SJSA1 (cell line): Measurements from ENCODE around the gene SUPT6H. TPM values are rescaled to one million over a fixed set of nuclear protein-coding genes. Genes with fewer than 3 reads are reported as not detected.

Experiments
- DNase-seq, 2 experiments: peaks; one replicate each; pipeline ENCODE4 v3.0.0-alpha.2; 2015 to 2020; ENCODE audit warnings: low spot score in 2 of 2, low read depth in 1 of 2
- H3K27ac ChIP-seq: fragments of 250-450 bp; sonication (Bioruptor Pico); 2 replicates; pipeline ENCODE4 v1.5.1; 2020; ENCODE audit warnings: mild to moderate bottlenecking, moderate library complexity
- H3K27me3 ChIP-seq: fragments of 250-450 bp; sonication (Bioruptor Pico); replicated peaks from 2 replicates; pipeline ENCODE4 v1.5.1; 2020; ENCODE audit warnings: mild to moderate bottlenecking, moderate library complexity
- H3K36me3 ChIP-seq: fragments of 250-450 bp; sonication (Bioruptor Pico); 2 replicates; pipeline ENCODE4 v1.5.1; 2020; ENCODE audit warnings: mild to moderate bottlenecking
- H3K4me1 ChIP-seq: fragments of 250-450 bp; sonication (Bioruptor Pico); replicated peaks from 2 replicates; pipeline ENCODE4 v1.6.1; 2021; ENCODE audit warnings: mild to moderate bottlenecking
- H3K4me3 ChIP-seq: fragments of 250-450 bp; sonication (Bioruptor Pico); 2 replicates; pipeline ENCODE4 v1.5.1; 2020; ENCODE audit warnings: mild to moderate bottlenecking
- H3K9me3 ChIP-seq: fragments of 250-450 bp; sonication (Bioruptor Pico); replicated peaks from 2 replicates; pipeline ENCODE4 v1.5.1; 2020; ENCODE audit warnings: mild to moderate bottlenecking
- total RNA-seq: library from RNA; depleted of rRNA; stranded (reverse); fragments of >200 nt; shearing (Covaris generic); gene quantifications from 2 replicates; pipeline ENCODE4 v1.2.3, GENCODE V29; 2014; rRNA removed

SUPT6H gene
- total RNA-seq: 25.9 and 39.3 TPM in 2 replicates

DNA sequence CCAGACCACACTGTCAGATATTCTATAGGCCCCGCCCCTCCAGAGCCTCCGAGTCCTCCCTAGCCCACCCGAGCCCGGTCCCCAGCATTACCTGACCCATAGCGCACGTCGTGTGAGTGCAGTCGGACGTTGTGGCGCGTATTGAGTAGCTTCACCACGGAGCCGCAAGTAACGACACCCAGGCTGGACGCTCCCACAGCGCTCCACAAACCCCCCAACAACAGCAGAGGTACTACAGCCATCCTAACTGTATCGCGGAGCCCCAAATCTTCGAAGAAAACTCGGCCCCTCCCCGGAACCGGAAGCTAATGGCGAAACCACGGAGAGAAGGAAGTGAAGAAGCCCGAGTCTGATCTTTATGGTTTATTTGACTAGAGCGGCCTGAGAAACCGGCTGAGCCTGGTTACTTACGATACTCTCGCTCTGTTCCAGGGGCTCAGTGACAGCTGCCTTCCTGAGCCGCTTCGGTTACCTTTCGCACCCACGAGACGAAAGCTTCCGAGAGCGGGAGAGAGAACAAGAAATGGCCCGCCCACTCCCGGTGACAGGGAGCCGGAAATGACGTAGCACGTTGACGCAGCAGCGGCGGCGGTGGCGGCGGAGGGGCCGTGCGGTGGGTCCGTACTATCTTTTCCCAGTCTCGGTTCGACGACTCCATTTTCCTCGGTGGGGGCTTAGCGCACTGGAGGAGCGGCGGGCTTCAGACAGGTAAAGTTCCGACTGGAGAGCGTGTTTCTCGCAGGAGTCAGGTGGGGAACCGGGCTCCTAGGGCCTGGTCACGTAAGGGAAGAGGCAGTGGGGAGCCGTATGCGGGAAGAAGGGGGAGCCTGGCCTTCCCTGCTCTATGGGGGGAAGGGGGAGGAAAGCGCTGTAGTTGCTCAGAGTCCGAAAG, at the start of gene SUPT6H, which contains the start of gene SDF2:
TSS of gene SUPT6H (plus strand) at position 571 of the 892 bp plus-strand sequence. CDS start 11,197 bp downstream, outside the sequence.
TSS of gene SDF2 (minus strand) at position 272 of the 892 bp plus-strand sequence. CDS start at position 242, 30 bp downstream.
- DNase-seq: peak; percentile 88 to 95
- H3K36me3 ChIP-seq: peaks cover 72% of the 10 kb centered on the region

DNA sequence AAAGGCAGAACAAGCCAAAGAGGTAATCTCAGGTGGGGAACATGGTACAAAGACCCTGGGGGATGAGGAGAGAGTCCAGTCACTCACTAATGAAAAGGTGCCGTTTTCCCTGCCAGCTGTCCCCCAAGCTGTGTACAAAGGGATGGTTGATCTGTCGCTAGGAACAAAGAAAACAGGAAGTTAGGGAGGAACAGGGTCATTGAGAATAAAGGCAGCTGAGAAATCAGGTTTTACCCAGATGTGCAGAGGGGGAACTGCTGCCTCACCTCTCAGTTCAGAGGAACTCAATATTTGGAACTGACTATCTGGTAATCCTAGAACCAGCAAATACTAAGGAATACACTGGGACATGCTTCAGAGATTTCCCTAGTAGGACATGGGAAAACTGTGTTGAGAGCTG, 49.5 kb upstream of the SUPT6H start:
- no peak for DNase-seq
- H3K4me1 ChIP-seq: no peaks in the 10 kb centered on the region
- no peak overlapping the region for H3K4me3 ChIP-seq
- no peaks in the 10 kb centered on the region for H3K27me3 ChIP-seq
- H3K27ac ChIP-seq: no peak overlapping the region
- peaks cover 52% of the 10 kb centered on the region for H3K36me3 ChIP-seq
- no peaks in the 10 kb centered on the region for H3K9me3 ChIP-seq

More for the DNA sequence above, at the start of gene SUPT6H, which contains the start of gene SDF2:
- Histone ChIP-seq H3K4me1 (peaks cover 17% of the 10 kb centered on the region), H3K9me3 (no peaks in the 10 kb centered on the region), H3K27me3 (no peaks in the 10 kb centered on the region), H3K4me3 (peak within 1 kb of the TSS; percentile 76), H3K27ac (peak within 1 kb of the TSS; percentile 87)

DNA sequence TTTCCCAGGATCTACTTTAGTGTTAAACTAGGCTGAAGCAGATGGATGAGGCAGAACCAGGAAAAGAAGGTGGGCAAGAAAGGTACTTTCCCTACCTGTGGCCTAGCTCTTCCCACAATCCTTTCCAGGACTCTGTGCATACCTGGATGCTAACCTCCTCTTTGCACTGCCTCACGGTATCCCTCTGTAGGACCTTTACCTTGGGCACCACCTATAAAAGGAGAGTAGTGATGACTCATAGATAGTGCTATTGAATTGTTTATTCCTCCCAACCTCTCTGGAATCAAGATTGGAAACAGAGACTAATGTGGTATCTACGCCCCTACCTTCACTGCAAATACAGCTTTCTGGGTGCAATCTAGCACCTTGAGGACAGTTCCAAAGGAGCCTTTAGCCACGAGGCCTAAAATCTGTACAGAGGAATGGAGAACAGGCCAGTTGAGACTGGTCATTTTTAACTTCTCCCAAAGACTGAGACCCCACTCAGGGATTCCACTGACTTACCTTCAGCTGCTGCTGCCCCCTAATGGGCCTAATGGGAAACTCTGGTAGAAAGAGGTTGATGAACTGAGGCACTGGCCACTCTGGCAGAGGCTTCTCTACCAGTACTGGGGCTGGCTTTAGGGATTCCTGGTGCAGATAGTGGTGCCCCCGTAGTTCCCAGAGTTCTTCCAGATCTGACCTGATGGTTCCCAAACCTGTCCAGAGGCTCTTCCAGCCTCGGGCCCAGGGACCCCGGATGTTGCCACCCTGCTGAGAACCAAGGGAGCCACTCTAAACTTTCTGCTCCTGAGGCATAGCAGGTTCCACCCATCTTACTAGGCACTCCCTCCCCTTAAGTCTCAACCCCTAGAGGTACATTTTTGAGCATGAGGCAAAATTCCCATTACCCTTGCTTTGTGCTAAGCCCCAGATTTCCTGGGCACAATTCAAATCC, 48.8 kb upstream of the SUPT6H start:
- Histone ChIP-seq H3K4me1 (no peaks in the 10 kb centered on the region), H3K9me3 (no peaks in the 10 kb centered on the region), H3K27ac (no peak overlapping the region), H3K27me3 (no peaks in the 10 kb centered on the region), H3K4me3 (no peak overlapping the region), H3K36me3 (peaks cover 58% of the 10 kb centered on the region)
- no peak for DNase-seq

DNA sequence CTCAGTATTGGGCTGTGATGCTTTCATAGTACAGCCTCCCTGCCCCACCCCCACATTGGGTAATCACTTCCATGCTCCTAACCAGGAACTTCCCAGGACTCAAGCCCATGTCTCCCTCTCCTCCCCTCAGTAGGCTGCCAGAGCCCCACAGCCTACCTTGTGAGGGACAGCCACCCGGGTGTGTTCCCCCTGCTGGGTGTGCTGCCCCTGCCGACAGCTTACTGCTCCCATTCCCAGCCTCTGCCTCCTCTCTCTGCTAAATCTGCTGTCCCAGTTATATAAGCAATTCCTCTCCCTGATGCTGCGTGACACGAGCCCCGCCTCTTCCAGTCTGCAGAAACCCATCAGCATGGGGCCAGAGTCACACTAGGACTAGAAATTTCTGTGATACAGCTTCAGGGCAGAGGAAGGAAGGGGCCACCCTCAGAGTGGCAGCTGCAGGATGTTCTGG, 48.0 kb upstream of the SUPT6H start, which contains the start of gene RSKR:
TSS of gene RSKR (minus strand) at position 255 of the 451 bp plus-strand sequence. CDS start at position 231, 24 bp downstream.
- Histone ChIP-seq H3K36me3 (peaks cover 66% of the 10 kb centered on the region), H3K27me3 (no peaks in the 10 kb centered on the region), H3K4me1 (no peaks in the 10 kb centered on the region), H3K27ac (no peak within 1 kb of the TSS), H3K4me3 (no peak within 1 kb of the TSS), H3K9me3 (no peaks in the 10 kb centered on the region)
- DNase-seq: no peak

DNA sequence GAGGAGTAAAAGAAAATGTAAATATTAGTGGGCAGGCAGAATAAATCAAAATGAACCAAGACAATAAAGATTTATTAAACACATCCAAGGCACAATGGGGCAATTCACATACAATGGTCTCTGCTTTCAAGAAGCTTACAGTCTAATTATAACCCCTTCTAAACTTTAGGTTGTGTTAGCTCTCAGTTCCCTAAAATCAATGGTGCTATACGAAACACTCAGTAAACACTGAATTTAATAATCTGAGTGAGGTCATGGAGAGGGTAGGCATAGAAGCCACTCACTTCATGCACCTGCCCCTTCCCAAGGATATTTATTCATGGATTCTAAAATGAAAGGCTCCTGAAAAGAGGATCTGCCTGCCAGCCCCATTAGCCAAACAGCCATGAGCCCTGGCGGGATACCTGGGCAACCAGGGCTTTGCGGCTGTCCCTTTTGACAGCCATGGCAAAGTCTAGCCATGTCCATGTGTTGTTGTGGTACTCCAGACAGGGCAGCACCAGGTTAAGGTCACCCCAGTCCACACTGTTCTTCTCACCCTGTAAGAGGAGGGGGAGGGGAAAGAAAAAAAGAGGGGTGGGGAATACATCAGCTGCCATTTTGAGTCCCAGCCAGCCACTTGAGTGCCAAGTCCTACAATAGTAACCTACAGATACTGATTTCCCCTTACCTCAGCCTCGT, 46.6 kb upstream of the SUPT6H start:
- H3K4me3 ChIP-seq: no peak overlapping the region
- H3K27ac ChIP-seq: no peak overlapping the region
- H3K27me3 ChIP-seq: no peaks in the 10 kb centered on the region
- no peak for DNase-seq
- no peaks in the 10 kb centered on the region for H3K4me1 ChIP-seq
- H3K9me3 ChIP-seq: no peaks in the 10 kb centered on the region
- peaks cover 80% of the 10 kb centered on the region for H3K36me3 ChIP-seq

DNA sequence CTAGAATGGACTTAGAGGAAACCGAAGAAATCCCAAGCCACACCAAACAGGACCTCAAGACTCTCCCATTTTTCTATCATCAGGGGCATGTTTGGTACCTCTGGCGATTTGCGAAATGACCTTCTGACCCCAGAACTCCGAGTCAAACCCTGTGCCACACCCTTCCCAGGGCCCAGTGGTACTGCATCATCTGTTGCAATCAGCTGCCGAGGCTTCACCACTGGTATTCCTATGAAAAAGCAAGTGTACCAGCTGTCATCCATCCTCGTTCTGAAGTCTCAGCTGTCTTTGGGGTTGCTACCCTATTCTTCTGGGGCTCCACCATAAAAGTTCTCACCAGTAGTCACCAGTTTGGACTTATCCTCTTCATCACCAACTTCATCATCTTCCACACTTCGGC, 45.7 kb upstream of the SUPT6H start:
- Histone ChIP-seq H3K27ac (no peak overlapping the region), H3K36me3 (peaks cover 89% of the 10 kb centered on the region), H3K27me3 (no peaks in the 10 kb centered on the region), H3K4me3 (no peak overlapping the region), H3K4me1 (no peaks in the 10 kb centered on the region), H3K9me3 (no peaks in the 10 kb centered on the region)
- no peak for DNase-seq

DNA sequence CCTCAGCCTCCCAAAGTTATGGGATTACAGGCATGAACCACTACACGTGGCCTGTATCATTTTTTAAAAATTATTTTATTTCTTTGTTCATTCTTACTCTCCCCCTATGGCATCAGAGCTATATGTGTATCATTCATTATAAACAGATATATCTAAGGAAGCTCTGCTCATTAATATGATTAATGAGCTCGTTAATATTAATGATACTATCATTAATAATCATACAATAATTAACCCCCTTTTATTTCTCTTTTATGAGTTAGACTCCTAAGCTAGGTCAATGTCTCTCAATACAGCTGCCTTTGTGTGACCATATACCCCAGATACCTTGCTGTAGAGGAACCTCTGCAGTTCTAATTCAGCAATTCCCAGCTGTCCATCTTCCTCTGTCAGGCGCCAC, 43.5 kb upstream of the SUPT6H start:
- H3K4me3 ChIP-seq: no peak overlapping the region
- DNase-seq: no peak
- H3K27me3 ChIP-seq: no peaks in the 10 kb centered on the region
- no peaks in the 10 kb centered on the region for H3K4me1 ChIP-seq
- no peaks in the 10 kb centered on the region for H3K9me3 ChIP-seq
- H3K36me3 ChIP-seq: peaks cover 95% of the 10 kb centered on the region
- no peak overlapping the region for H3K27ac ChIP-seq

DNA sequence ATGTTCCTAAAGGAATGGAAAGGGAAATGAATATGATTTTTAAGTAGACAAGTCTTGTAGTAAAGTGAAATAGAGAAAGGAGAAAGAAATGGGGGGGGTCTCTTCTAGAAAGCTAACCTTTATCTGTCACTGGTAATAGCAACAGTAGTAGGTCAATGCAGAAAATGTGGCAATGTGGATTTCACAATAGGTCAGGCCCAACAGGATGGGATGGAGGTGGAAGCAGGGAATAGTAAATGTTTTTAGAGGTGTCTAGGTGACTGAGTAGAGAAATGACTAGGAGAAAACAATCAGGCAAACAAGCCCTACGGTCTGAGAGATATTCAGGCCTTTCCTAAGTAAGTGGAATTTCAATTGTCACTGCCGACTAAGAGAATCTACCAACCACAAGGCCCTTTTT, 42.0 kb upstream of the SUPT6H start:
- Histone ChIP-seq H3K9me3 (no peaks in the 10 kb centered on the region), H3K36me3 (peaks cover 96% of the 10 kb centered on the region), H3K27ac (no peak overlapping the region), H3K4me3 (no peak overlapping the region), H3K27me3 (no peaks in the 10 kb centered on the region), H3K4me1 (no peaks in the 10 kb centered on the region)
- no peak for DNase-seq

DNA sequence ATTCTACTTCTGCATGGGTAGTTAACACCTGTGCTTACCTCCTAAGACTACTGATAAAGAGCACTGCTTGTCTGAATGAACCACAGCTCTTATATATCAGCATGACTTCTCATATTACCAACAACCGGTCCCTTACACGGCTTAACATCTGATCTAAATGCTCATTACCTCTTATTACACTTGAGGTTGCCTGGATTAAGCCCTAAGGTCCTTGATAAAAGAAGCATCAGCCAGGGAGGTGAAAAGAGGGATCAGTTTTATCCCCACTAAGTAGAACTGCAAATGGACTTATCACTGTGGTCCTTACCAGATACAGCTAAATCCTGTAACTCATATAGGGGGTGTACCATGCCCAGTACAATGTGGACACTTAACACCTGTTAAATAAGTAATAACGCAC, 39.8 kb upstream of the SUPT6H start:
- no peaks in the 10 kb centered on the region for H3K9me3 ChIP-seq
- DNase-seq: no peak
- no peaks in the 10 kb centered on the region for H3K4me1 ChIP-seq
- H3K36me3 ChIP-seq: peaks cover 89% of the 10 kb centered on the region
- no peaks in the 10 kb centered on the region for H3K27me3 ChIP-seq
- H3K27ac ChIP-seq: no peak overlapping the region
- H3K4me3 ChIP-seq: no peak overlapping the region

DNA sequence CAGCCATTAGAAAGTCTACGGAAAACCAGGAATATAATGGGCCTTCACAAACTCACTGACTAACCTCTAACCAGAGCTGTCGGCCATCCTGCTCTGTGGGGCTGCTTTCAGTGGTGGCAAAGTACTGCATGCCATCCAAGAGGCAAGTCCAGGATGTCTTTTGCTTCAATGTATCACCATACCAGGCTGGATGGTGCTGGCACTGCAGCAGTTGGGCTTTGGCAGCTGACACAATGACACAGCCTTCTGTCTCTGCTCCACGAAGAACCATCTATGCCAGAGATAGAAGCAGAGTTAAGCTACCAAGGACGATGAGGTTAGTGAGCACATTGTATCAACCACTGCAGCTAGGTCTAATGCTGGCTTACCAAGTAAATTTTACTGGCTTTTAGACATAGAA, 38.3 kb upstream of the SUPT6H start:
- no peak overlapping the region for H3K4me3 ChIP-seq
- no peak overlapping the region for H3K27ac ChIP-seq

DNA sequence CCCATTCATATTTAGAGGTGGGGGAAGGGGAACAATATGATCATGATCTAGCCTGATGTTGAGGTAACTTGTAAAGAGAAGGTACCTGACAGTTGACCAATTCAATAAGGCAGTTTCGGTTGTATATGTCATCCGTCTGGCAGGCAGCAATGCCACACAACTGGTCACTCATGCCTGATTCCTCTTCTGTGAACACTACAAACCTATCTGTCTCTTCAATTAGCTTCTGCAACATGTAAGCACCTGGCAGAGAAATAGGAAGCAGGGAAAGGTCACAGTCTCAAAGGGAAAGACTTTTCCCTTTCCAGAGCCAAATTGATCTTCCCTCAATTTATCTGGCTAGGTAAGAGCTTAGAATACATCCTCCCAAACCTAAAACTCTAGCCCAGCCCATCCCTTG, 37.9 kb upstream of the SUPT6H start:
- Histone ChIP-seq H3K27ac (no peak overlapping the region), H3K4me1 (no peaks in the 10 kb centered on the region), H3K27me3 (no peaks in the 10 kb centered on the region), H3K9me3 (no peaks in the 10 kb centered on the region), H3K4me3 (no peak overlapping the region), H3K36me3 (peaks cover 82% of the 10 kb centered on the region)
- no peak for DNase-seq

More for the DNA sequence above, 38.3 kb upstream of the SUPT6H start:
- Histone ChIP-seq H3K4me1 (no peaks in the 10 kb centered on the region), H3K36me3 (peaks cover 86% of the 10 kb centered on the region), H3K9me3 (no peaks in the 10 kb centered on the region), H3K27me3 (no peaks in the 10 kb centered on the region)
- no peak for DNase-seq

DNA sequence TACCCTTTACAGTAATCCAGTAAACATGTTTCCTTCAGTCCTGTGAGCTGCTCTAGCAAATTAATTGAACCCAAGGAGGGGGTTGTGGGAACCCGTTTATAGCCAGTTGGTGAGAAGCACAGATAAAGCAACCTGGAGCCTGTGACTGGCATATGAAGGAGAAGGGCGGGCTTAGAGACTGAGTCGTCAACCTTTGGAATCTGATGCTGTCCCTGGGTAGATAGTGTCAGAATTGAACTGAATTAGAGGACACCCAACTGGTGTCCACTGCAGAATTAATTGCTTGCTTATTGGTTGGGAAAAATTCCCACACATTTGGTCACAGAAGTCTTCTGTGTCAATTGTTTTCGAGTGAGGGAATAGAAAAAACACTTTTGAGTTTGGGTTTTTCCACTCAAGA, 35.2 kb upstream of the SUPT6H start:
- H3K27me3 ChIP-seq: no peaks in the 10 kb centered on the region
- H3K36me3 ChIP-seq: peaks cover 77% of the 10 kb centered on the region
- no peak overlapping the region for H3K4me3 ChIP-seq
- no peak for DNase-seq
- no peaks in the 10 kb centered on the region for H3K4me1 ChIP-seq
- H3K9me3 ChIP-seq: no peaks in the 10 kb centered on the region
- no peak overlapping the region for H3K27ac ChIP-seq

DNA sequence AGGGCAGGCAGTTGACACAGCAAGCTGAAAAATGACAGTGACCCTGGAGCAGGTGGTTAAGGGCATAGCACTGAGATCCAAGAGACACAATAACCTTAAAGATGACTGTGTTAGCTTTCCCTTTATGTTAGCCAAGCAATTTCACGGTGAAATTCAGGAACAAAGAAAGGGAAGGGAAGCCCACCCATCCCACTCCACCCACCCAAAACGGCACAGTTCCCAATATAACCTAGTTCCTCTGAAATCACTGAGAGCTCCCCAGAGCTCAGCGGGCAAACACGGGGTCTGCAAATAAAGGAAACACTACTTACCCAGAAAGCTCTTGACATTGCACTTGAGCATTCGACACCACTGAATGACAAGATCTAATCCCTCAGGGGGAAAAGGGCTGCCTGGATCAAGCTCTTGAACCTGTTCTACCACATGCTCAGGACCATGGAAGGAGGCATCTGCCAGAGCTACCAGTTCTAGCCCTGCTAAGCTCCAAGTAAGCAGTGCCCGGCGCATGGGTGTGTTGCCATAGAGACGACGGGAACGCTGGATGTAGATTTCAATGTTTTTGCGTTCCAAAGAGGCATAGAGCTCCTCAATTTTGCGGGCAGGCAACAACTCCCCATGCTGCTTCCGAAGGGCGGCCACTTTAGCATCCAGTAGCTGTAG, 27.7 kb upstream of the SUPT6H start:
- H3K36me3 ChIP-seq: peaks cover 95% of the 10 kb centered on the region
- no peaks in the 10 kb centered on the region for H3K9me3 ChIP-seq
- H3K4me1 ChIP-seq: no peaks in the 10 kb centered on the region
- H3K4me3 ChIP-seq: no peak overlapping the region
- H3K27me3 ChIP-seq: no peaks in the 10 kb centered on the region
- no peak for DNase-seq
- H3K27ac ChIP-seq: no peak overlapping the region
